HEK293T (cell line): ENCODE results near the gene SCRN1.

Experiments
- CTCF ChIA-PET: fragments of 350-600 bp; formaldehyde crosslinking; extraction: SDS; loops from one replicate; lab custom pipeline; 2021; ENCODE audit warnings: antibody characterized with exemption, inconsistent platforms; lab: Yijun Ruan, JAX
- POLR2A ChIA-PET: fragments of 350-600 bp; formaldehyde crosslinking; extraction: SDS; loops from one replicate; lab custom pipeline; 2020; ENCODE audit warnings: antibody characterized with exemption, inconsistent platforms; lab: Yijun Ruan, JAX
- DNase-seq: peaks from one replicate; pipeline ENCODE4 v3.0.0; 2012; ENCODE audit warnings: mixed read lengths; ENCODE audit errors: extremely low spot score
- ARNT ChIP-seq: fragments of 450-650 bp; IDR thresholded peaks from 2 replicates; pipeline ENCODE4 v1.6.1; 2017; ENCODE audit warnings: mild to moderate bottlenecking
- BHLHE40 ChIP-seq: fragments of 450-650 bp; IDR thresholded peaks from 2 replicates; pipeline ENCODE4 v1.6.1; 2016; ENCODE audit warnings: mild to moderate bottlenecking, moderate library complexity, borderline replicate concordance
- CTBP1 ChIP-seq: fragments of 450-650 bp; IDR thresholded peaks from 2 replicates; pipeline ENCODE4 v1.6.1; 2016; ENCODE audit warnings: borderline replicate concordance
- ELF4 ChIP-seq: fragments of 450-650 bp; IDR thresholded peaks from 2 replicates; pipeline ENCODE4 v1.6.1; 2017; ENCODE audit warnings: antibody characterized with exemption
- FOXA1 ChIP-seq: fragments of 450-650 bp; IDR thresholded peaks from 2 replicates; pipeline ENCODE4 v1.6.1; 2016; ENCODE audit warnings: mild to moderate bottlenecking
- FOXK2 ChIP-seq: fragments of 450-650 bp; IDR thresholded peaks from 2 replicates; pipeline ENCODE4 v1.6.1; 2016; ENCODE audit warnings: mild to moderate bottlenecking
- FOXM1 ChIP-seq: fragments of 450-650 bp; IDR thresholded peaks from 2 replicates; pipeline ENCODE4 v1.6.1; 2017; ENCODE audit warnings: mild to moderate bottlenecking, borderline replicate concordance
- HDGF ChIP-seq: fragments of 450-650 bp; IDR thresholded peaks from 2 replicates; pipeline ENCODE4 v1.6.1; 2017; ENCODE audit warnings: antibody characterized with exemption, borderline replicate concordance
- L3MBTL2 ChIP-seq: fragments of 450-650 bp; conservative IDR thresholded peaks from 2 replicates; pipeline ENCODE4 v1.6.1; 2016; ENCODE audit warnings: mild to moderate bottlenecking
- LEF1 ChIP-seq: fragments of 450-650 bp; IDR thresholded peaks from 2 replicates; pipeline ENCODE4 v1.6.1; 2017; ENCODE audit warnings: mild to moderate bottlenecking, borderline replicate concordance
- NFRKB ChIP-seq: fragments of 450-650 bp; IDR thresholded peaks from 2 replicates; pipeline ENCODE4 v1.6.1; 2016; ENCODE audit warnings: mild to moderate bottlenecking, moderate library complexity
- SP1 ChIP-seq: fragments of 450-650 bp; IDR thresholded peaks from 2 replicates; pipeline ENCODE4 v1.6.1; 2017
- SUZ12 ChIP-seq: fragments of 450-650 bp; IDR thresholded peaks from 2 replicates; pipeline ENCODE4 v1.6.1; 2016; ENCODE audit warnings: mild to moderate bottlenecking
- TARDBP ChIP-seq: fragments of 450-650 bp; IDR thresholded peaks from 2 replicates; pipeline ENCODE4 v1.6.1; 2016
- ZNF384 ChIP-seq: fragments of 450-650 bp; IDR thresholded peaks from 2 replicates; pipeline ENCODE4 v1.6.1; 2016
- TF ChIP-seq, protein P1 (sequence below): fragments of 450-650 bp; IDR thresholded peaks from 2 replicates; pipeline ENCODE4 v1.6.1; 2016

The SCRN1 gene

DNA sequence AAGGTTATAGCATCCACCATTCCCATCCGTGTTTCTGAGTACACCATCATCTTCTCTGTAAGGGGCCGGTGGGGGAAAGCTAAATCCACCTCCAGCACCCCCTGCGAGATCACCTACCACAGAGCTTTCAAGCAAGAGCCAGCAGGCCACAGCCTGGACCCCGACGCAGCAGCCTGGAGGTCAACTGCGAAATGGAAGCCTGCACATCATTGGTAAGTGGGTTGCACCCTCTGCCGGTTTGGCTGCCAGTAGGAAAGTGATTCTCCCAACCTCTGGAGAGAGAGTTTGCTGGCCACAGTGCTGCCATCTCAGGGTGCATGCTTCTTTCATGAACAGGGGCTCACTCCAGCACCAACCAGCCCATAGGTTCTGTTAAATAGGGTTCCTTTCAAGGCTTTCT lies 101.6 kb downstream of the SCRN1 start:
- no peak for DNase-seq
- TF ChIP-seq TARDBP: no peak
- CTCF ChIA-PET: no interaction called here
- POLR2A ChIA-PET: no interaction called here

DNA sequence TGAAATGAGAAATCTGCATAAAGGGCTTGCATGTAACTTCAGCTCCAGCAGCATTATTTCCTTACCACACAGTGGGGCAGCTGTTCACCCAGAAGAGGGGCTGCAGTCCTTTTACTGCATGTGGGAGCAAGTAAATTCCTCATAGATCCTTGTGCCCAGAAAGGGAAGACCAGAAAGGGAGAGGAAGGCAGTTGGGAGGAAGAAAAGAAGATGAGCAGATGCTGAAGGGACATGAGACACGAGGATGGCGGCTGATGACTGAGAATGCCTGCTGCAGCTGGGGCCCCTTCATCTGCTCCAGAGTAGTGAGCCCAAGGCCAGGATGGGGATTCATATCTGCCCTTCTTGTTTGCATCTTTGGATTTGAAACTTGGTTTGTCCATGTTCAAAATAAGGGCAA lies 102.8 kb downstream of the SCRN1 start:
- no peak for TF ChIP-seq SP1
- TF ChIP-seq LEF1: no peak
- no peak for TF ChIP-seq BHLHE40
- TF ChIP-seq FOXK2: no peak
- TF ChIP-seq HDGF: no peak
- TF ChIP-seq L3MBTL2: no peak
- no peak for TF ChIP-seq ZNF384
- TF ChIP-seq, protein P1, sequence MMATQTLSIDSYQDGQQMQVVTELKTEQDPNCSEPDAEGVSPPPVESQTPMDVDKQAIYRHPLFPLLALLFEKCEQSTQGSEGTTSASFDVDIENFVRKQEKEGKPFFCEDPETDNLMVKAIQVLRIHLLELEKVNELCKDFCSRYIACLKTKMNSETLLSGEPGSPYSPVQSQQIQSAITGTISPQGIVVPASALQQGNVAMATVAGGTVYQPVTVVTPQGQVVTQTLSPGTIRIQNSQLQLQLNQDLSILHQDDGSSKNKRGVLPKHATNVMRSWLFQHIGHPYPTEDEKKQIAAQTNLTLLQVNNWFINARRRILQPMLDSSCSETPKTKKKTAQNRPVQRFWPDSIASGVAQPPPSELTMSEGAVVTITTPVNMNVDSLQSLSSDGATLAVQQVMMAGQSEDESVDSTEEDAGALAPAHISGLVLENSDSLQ: no peak
- no peak for DNase-seq
- POLR2A ChIA-PET: no interaction called here
- CTCF ChIA-PET: interaction anchor here (0.6 kb wide), 1 partner anchor 82 kb away, joined by 3 read pairs; no protein-coding TSS in a partner anchor

- CTCF ChIA-PET: interaction anchor here (0.7 kb wide), 1 partner anchor 330 kb away, joined by 3 read pairs; no protein-coding TSS in a partner anchor
- POLR2A ChIA-PET: no interaction called here
- DNase-seq: no peak
- TF ChIP-seq ARNT: no peak
- TF ChIP-seq TARDBP: no peak
- TF ChIP-seq, protein P1: no peak
Measured at GRCh38 chr7:29885626-29886025, 104.0 kb downstream of the SCRN1 start.

DNA sequence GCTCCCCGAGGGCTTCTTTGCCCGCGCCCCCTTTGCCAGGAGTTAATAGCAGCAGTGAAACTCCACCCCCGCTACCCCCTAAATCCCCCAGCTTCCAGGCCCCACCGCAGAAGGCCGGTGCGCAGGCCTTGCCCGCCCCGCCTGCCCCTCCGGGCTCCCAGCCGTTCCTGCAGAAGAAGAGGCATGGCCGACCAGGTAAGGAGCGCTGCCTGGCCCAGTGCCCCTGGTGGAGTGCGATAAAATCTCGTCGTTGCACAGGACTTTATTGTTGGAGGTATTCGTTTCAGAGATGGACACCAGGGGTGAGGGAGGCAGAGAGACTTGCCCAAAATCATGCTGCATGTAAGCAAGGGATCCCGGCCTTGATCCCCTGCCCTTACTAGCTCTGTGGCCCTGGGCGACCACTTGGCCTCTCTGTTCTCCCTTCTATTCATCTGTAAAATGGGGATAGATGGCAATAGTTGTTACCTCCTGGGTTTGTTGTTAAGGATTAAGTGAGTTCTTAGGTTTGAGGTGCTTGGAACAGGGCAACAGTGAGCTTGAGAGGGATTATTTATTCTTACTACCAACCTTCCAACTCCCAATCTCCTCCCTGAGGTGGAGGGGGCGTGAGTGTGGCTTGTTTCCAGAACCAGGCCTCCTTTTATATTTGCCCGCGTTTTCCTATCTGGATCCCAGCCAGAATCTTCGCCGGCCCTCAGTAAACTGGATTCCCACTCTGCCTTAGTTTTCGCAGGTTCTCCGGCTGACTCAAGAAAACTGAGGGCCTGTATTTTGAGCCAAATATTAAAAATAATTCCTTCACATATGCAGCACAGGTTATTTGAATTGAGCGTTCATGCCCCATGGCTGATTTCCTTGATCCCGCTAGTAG lies 105.0 kb downstream of the SCRN1 start:
- DNase-seq: no peak
- ChIA-PET CTCF (no interaction called here), POLR2A (no interaction called here)
- TF ChIP-seq NFRKB: no peak
- TF ChIP-seq CTBP1: no peak
- no peak for TF ChIP-seq FOXM1

DNA sequence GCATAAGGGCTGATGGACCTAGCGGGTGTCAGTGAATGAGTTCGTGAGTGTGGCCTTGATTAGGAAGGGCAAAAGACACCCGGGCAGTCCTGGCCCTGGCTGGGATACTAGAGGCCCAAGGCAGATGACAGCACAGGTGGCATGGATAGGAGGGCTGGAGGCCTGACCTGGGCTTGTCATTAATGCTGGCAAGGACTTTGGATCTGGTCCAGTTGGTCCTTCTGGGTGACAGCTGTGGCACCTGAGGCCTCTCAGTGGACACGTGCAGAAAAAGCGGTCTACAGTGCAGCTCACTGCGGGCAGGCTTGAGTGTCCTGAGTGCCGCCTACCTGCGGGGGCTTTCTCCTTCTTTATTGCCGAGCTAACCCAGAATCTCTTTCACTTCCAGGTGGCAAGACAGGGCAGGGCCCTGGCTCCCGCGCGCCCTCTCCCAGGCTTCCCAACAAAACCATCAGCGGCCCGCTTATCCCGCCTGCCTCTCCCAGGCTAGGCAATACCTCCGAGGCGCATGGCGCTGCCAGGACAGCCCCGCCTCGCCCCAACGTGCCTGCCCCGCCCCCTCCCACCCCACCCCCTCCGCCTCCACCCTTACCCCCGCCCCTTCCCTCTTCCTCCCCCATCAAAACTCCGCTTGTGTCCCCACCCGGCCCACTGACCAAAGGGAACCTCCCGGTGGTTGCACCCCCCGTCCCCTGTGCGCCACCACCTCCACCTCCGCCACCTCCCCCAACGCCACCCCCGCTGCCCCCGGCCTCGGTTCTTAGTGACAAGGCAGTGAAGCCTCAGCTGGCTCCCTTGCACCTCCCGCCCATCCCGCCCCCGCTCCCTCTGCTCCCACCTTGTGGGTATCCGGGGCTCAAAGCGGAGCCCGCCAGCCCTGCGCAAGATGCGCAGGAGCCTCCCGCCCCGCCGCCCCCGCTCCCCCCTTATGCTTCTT lies 105.9 kb downstream of the SCRN1 start:
- ChIA-PET CTCF (no interaction called here), POLR2A (no interaction called here)
- TF ChIP-seq SUZ12 (no peak), CTBP1 (no peak), FOXA1 (no peak), LEF1 (no peak), NFRKB (no peak), BHLHE40 (no peak), FOXM1 (no peak), L3MBTL2 (no peak), SP1 (no peak), HDGF (no peak), TARDBP (no peak), FOXK2 (no peak), ARNT (no peak), ZNF384 (no peak), ELF4 (no peak)
- TF ChIP-seq, protein P1: no peak
- DNase-seq: no peak

DNA sequence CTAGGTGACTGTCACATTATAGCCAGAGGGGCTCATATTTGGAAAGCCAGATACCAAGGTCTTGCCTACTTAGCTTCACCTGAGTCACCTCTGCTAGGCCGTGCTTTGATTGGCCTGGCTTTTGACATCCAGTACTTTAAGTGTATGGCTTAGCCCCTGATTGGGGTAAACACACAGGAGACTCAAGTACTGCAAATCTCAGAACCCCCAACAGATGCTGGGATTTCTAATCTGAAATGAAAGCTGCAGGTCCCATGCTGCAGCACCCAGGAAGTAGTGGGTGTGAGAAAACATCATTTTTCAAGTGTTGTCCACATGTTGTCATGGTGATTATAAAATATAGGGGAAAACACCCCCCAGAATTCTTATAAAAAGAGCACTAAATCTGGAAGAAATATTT lies 107.1 kb downstream of the SCRN1 start:
- DNase-seq: no peak
- ChIA-PET POLR2A (no interaction called here), CTCF (no interaction called here)
- no peak for TF ChIP-seq HDGF

DNA sequence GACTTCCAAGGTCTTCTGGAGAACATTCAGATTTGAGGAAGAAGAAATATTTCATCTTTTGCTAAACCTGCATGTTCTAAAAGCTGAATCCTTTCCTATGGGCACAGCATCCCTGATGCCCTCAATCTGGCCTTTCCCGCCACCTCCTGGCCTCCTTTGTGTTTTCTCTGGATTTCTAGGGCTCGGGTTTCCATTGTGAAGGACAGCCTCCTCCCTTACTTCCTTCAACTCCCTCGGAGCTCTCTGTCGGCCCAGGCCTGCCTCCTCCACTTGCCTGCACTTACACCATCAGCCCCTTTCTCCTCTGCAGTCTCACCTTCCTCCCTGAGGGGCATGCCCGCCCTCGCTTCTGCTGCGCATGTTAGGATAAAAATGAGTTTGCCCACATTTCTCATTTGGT lies 107.9 kb downstream of the SCRN1 start:
- no peak for DNase-seq
- CTCF ChIA-PET: no interaction called here
- no peak for TF ChIP-seq FOXA1
- POLR2A ChIA-PET: no interaction called here
